Dendritic cell treated with granulocyte-macrophage colony-stimulating factor and Interleukin-4, amounts not matched to agents 40 ng/mL and 50 ng/mL, for 4 days (primary cell): ENCODE measurements around the gene PNPLA8.
"Not testable (repeated sequence)": the region's sequence is repeated elsewhere in the genome, so short reads cannot be mapped to it uniquely, and the experiment has no call there.

Source experiments
- H3K27ac Mint-ChIP-seq: one replicate; pipeline ENCODE4 v1.8.0; 2022; ENCODE audit warnings: mild to moderate bottlenecking, mixed read lengths
- H3K27me3 Mint-ChIP-seq: one replicate; pipeline ENCODE4 v1.8.0; 2022; ENCODE audit warnings: mild to moderate bottlenecking, mixed read lengths
- H3K36me3 Mint-ChIP-seq: one replicate; pipeline ENCODE4 v1.8.0; 2022; ENCODE audit warnings: low read depth, mixed read lengths
- H3K4me1 Mint-ChIP-seq: one replicate; pipeline ENCODE4 v1.8.0; 2022; ENCODE audit warnings: low read depth, mixed read lengths
- H3K4me3 Mint-ChIP-seq: one replicate; pipeline ENCODE4 v1.8.0; 2022; ENCODE audit warnings: mild to moderate bottlenecking, moderate library complexity, mixed read lengths
- H3K9me3 Mint-ChIP-seq: one replicate; pipeline ENCODE4 v1.8.0; 2022; ENCODE audit warnings: mixed read lengths
- intact Hi-C: fragments of 100-400 bp; cut with micrococcal nuclease; formaldehyde crosslinking; loops from one replicate; pipeline ENCODE4 v1.15.0; 2022

PNPLA8 gene

GRCh38 chr7:108548141-108548896, 22.4 kb upstream of the PNPLA8 start:
- H3K36me3 Mint-ChIP-seq, H3K27me3 Mint-ChIP-seq, H3K4me1 Mint-ChIP-seq, H3K9me3 Mint-ChIP-seq, intact Hi-C loops, H3K27ac Mint-ChIP-seq, H3K4me3 Mint-ChIP-seq: not testable (repeated sequence)

- no peaks in the 10 kb centered on the region for H3K27me3 Mint-ChIP-seq
Observed at GRCh38 chr7:108541478-108541877, 15.5 kb upstream of the PNPLA8 start.

GRCh38 chr7:108538685-108539084, 12.8 kb upstream of the PNPLA8 start:
- H3K27me3 Mint-ChIP-seq, H3K4me1 Mint-ChIP-seq, H3K27ac Mint-ChIP-seq, H3K36me3 Mint-ChIP-seq, intact Hi-C loops, H3K4me3 Mint-ChIP-seq: not testable (repeated sequence)
- H3K9me3 Mint-ChIP-seq = peaks cover 19% of the 10 kb centered on the region

More at GRCh38 chr7:108541478-108541877, 15.5 kb upstream of the PNPLA8 start:
- Mint-ChIP-seq H3K27ac (no peak overlapping the region), H3K4me1 (no peaks in the 10 kb centered on the region), H3K9me3 (no peaks in the 10 kb centered on the region), H3K4me3 (no peak overlapping the region), H3K36me3 (no peaks in the 10 kb centered on the region)
- intact Hi-C loops = no loop called here

- intact Hi-C loops, H3K4me1 Mint-ChIP-seq, H3K27ac Mint-ChIP-seq, H3K27me3 Mint-ChIP-seq, H3K36me3 Mint-ChIP-seq, H3K4me3 Mint-ChIP-seq: not testable (repeated sequence)
- H3K9me3 Mint-ChIP-seq = peaks cover 19% of the 10 kb centered on the region
Observed at GRCh38 chr7:108538236-108538635, 12.3 kb upstream of the PNPLA8 start.

GRCh38 chr7:108537229-108537628, 11.3 kb upstream of the PNPLA8 start:
- no peaks in the 10 kb centered on the region for H3K27me3 Mint-ChIP-seq
- H3K27ac Mint-ChIP-seq = no peak overlapping the region
- peaks cover 7% of the 10 kb centered on the region for H3K36me3 Mint-ChIP-seq
- H3K9me3 Mint-ChIP-seq = peaks cover 19% of the 10 kb centered on the region
- H3K4me1 Mint-ChIP-seq = peaks cover 6% of the 10 kb centered on the region
- intact Hi-C loops = no loop called here
- no peak overlapping the region for H3K4me3 Mint-ChIP-seq

GRCh38 chr7:108535744-108536143, 9.8 kb upstream of the PNPLA8 start:
- Mint-ChIP-seq H3K4me1 (peaks cover 6% of the 10 kb centered on the region), H3K4me3 (no peak overlapping the region), H3K27me3 (no peaks in the 10 kb centered on the region), H3K27ac (no peak overlapping the region), H3K9me3 (peaks cover 19% of the 10 kb centered on the region), H3K36me3 (peaks cover 7% of the 10 kb centered on the region)
- intact Hi-C loops = no loop called here

GRCh38 chr7:108535257-108535656, 9.3 kb upstream of the PNPLA8 start:
- peaks cover 19% of the 10 kb centered on the region for H3K9me3 Mint-ChIP-seq
- no peaks in the 10 kb centered on the region for H3K27me3 Mint-ChIP-seq
- peaks cover 7% of the 10 kb centered on the region for H3K36me3 Mint-ChIP-seq
- no peak overlapping the region for H3K27ac Mint-ChIP-seq
- intact Hi-C loops = no loop called here
- H3K4me3 Mint-ChIP-seq = no peak overlapping the region
- H3K4me1 Mint-ChIP-seq = peaks cover 6% of the 10 kb centered on the region

- peaks cover 6% of the 10 kb centered on the region for H3K4me1 Mint-ChIP-seq
- peaks cover 19% of the 10 kb centered on the region for H3K9me3 Mint-ChIP-seq
Observed at GRCh38 chr7:108533712-108534111, 7.8 kb upstream of the PNPLA8 start.

GRCh38 chr7:108529341-108529740, 3.4 kb upstream of the PNPLA8 start:
- Mint-ChIP-seq H3K4me3 (no peak overlapping the region), H3K27me3 (no peaks in the 10 kb centered on the region), H3K4me1 (peaks cover 4% of the 10 kb centered on the region), H3K36me3 (peaks cover 10% of the 10 kb centered on the region), H3K27ac (no peak overlapping the region), H3K9me3 (peaks cover 3% of the 10 kb centered on the region)
- intact Hi-C loops = loop anchor here (5.0 kb wide), 1 partner anchor 637 kb away; the partner anchor contains the start of gene DLD

More at GRCh38 chr7:108533712-108534111, 7.8 kb upstream of the PNPLA8 start:
- H3K4me3 Mint-ChIP-seq = no peak overlapping the region
- no peaks in the 10 kb centered on the region for H3K27me3 Mint-ChIP-seq
- no peak overlapping the region for H3K27ac Mint-ChIP-seq
- intact Hi-C loops = no loop called here
- H3K36me3 Mint-ChIP-seq = peaks cover 7% of the 10 kb centered on the region

GRCh38 chr7:108528183-108528712, 2.3 kb upstream of the PNPLA8 start:
- Mint-ChIP-seq H3K27ac (no peak overlapping the region), H3K4me1 (peaks cover 14% of the 10 kb centered on the region), H3K27me3 (no peaks in the 10 kb centered on the region), H3K36me3 (peaks cover 17% of the 10 kb centered on the region), H3K4me3 (no peak overlapping the region), H3K9me3 (no peaks in the 10 kb centered on the region)
- intact Hi-C loops = loop anchor here (5.0 kb wide), 1 partner anchor 636 kb away; the partner anchor contains the start of gene DLD

GRCh38 chr7:108526768-108527017, 758 bp upstream of the PNPLA8 start:
- Mint-ChIP-seq H3K27ac (peak overlapping the region; percentile 98), H3K4me1 (peaks cover 21% of the 10 kb centered on the region), H3K4me3 (peak overlapping the region; percentile 90), H3K27me3 (no peaks in the 10 kb centered on the region), H3K9me3 (no peaks in the 10 kb centered on the region), H3K36me3 (peaks cover 18% of the 10 kb centered on the region)
- intact Hi-C loops = loop anchor here (1.0 to 5.0 kb wide), 2 partner anchors 43 to 634 kb away; partner anchors contain the start of genes DLD, DNAJB9 and THAP5

GRCh38 chr7:108525327-108525984, 479 bp downstream of the PNPLA8 start:
- intact Hi-C loops = loop anchor here (5.0 kb wide), 1 partner anchor 633 kb away; the partner anchor contains the start of gene DLD
- Mint-ChIP-seq H3K4me1 (peaks cover 32% of the 10 kb centered on the region), H3K36me3 (peaks cover 30% of the 10 kb centered on the region)

GRCh38 chr7:108522780-108523179, 3.2 kb downstream of the PNPLA8 start:
- Mint-ChIP-seq H3K27ac (peak overlapping the region; percentile 1), H3K4me1 (peaks cover 45% of the 10 kb centered on the region), H3K9me3 (peaks cover 8% of the 10 kb centered on the region), H3K36me3 (peaks cover 55% of the 10 kb centered on the region), H3K4me3 (no peak overlapping the region), H3K27me3 (no peaks in the 10 kb centered on the region)
- intact Hi-C loops = no loop called here

More at GRCh38 chr7:108525327-108525984, 479 bp downstream of the PNPLA8 start:
- peak overlapping the region; percentile 90 for H3K4me3 Mint-ChIP-seq
- no peaks in the 10 kb centered on the region for H3K27me3 Mint-ChIP-seq
- no peaks in the 10 kb centered on the region for H3K9me3 Mint-ChIP-seq
- H3K27ac Mint-ChIP-seq = peak overlapping the region; percentile 98

- H3K36me3 Mint-ChIP-seq = peaks cover 52% of the 10 kb centered on the region
- H3K27ac Mint-ChIP-seq = no peak overlapping the region
- peaks cover 42% of the 10 kb centered on the region for H3K4me1 Mint-ChIP-seq
- no peaks in the 10 kb centered on the region for H3K27me3 Mint-ChIP-seq
- H3K4me3 Mint-ChIP-seq = no peak overlapping the region
- peaks cover 9% of the 10 kb centered on the region for H3K9me3 Mint-ChIP-seq
- intact Hi-C loops = no loop called here
Observed at GRCh38 chr7:108517951-108518350, 8.0 kb downstream of the PNPLA8 start.
